Fibroblast of the aortic adventitia (primary cell): ENCODE data around the gene PLXNA4. TPM values are rescaled to one million over a fixed set of nuclear protein-coding genes. Genes with fewer than 3 reads are reported as not detected.

Experiments
- DNase-seq: peaks from one replicate; pipeline ENCODE4 v3.0.0-alpha.2; 2010; ENCODE audit warnings: low read depth
- H3K4me3 ChIP-seq: 2 replicates; pipeline ENCODE4 v1.5.1; 2011; ENCODE audit warnings: low read depth, mild to moderate bottlenecking, control low read depth, low read length, moderate library complexity
- CTCF ChIP-seq: IDR thresholded peaks from 2 replicates; pipeline ENCODE4 v1.5.1; 2011; ENCODE audit warnings: mild to moderate bottlenecking, low read length, control low read depth, inconsistent platforms; ENCODE audit not compliant: insufficient read depth
- total RNA-seq: library from RNA; depleted of rRNA; stranded (reverse); fragments of >200 nt; gene quantifications from 2 replicates; pipeline ENCODE4 v1.2.3, GENCODE V29; 2012; ENCODE audit warnings: low replicate concordance

Gene PLXNA4
- total RNA-seq, 1 donor, result 3.0 TPM

GRCh38 chr7:132296820-132297219 is 279.4 kb downstream of the PLXNA4 start:
- no peak overlapping the region for H3K4me3 ChIP-seq
- DNase-seq, result no peak
- no peak for TF ChIP-seq CTCF

GRCh38 chr7:132295175-132295574 is 281.1 kb downstream of the PLXNA4 start:
- no peak for DNase-seq
- H3K4me3 ChIP-seq, result no peak overlapping the region
- TF ChIP-seq CTCF, result no peak

- TF ChIP-seq CTCF, result no peak
- no peak overlapping the region for H3K4me3 ChIP-seq
- DNase-seq, result no peak
Measured at GRCh38 chr7:132292803-132293202, 283.5 kb downstream of the PLXNA4 start.

GRCh38 chr7:132291481-132291880 is 284.8 kb downstream of the PLXNA4 start:
- no peak overlapping the region for H3K4me3 ChIP-seq
- no peak for DNase-seq
- TF ChIP-seq CTCF, result no peak

- no peak for TF ChIP-seq CTCF
- DNase-seq, result no peak
- no peak overlapping the region for H3K4me3 ChIP-seq
Measured at GRCh38 chr7:132290021-132290420, 286.2 kb downstream of the PLXNA4 start.

- no peak for DNase-seq
- no peak for TF ChIP-seq CTCF
- no peak overlapping the region for H3K4me3 ChIP-seq
Measured at GRCh38 chr7:132286836-132287235, 289.4 kb downstream of the PLXNA4 start.

GRCh38 chr7:132280335-132280734 is 295.9 kb downstream of the PLXNA4 start:
- no peak for DNase-seq
- TF ChIP-seq CTCF, result no peak
- no peak overlapping the region for H3K4me3 ChIP-seq
